ENCODE measurements around the gene SH3RF2.
"Not testable (repeated sequence)": the region's sequence is repeated elsewhere in the genome, so short reads cannot be mapped to it uniquely, and the experiment has no call there.

The SH3RF2 gene

DNA sequence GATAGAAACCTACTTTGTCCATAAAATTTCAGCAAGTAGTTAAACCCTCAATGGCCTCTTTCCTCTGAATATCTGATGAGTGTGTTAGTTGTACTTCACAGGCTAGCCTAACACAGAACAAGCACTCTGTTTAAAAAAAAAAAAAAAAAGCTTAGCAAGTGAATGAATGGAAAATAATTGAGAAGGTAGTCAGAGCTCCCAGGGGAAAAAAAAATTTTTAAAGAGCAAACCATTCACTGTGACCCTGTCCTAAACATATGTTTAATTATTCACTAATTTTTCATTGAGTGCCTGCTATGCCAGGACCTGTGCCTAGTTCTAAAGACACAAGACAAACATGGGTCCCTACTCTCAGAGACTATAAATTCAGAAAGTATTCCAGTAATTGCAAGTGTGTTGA, 69.3 kb downstream of the SH3RF2 start:
- DNase-seq (ENCODE audit: low read depth in 2 of 2): no peak

DNA sequence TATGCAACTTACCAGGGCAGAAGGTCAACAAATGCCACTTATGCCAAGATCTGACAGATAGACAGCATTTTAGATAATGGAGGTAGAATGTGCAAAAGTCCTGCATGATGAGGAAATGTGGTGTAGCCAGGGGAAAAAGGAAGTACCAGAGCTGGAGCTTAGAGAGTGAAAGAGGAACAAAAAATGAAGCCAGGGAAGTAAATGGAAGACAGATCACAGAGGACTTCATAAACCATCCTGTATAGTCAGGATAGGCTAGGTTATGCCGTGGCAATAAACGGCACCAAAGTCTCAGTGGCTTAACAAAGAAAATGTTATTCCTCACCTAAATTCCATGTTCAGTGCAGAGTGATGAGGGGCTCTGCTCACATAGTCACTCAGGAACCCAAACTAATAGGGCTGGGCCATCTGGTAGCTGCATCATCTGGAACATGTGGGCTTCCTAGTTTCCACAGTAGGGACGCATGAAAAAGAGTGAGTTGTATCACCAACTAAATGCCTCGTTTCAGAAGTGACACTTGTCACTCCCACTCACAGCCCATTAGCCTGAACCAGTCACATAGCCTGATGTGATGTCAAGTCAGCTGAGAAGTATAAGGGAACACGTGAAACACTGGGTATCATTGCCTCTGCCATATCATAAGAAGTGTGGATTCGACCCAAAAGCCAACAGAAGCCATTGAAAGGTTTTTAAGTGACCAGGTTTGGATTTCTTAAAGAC, 70.3 kb downstream of the SH3RF2 start:
- DNase-seq (ENCODE audit: low read depth in 2 of 2): no peak

- no peak for DNase-seq (ENCODE audit: low read depth in 2 of 2)
These were observed 70.9 kb downstream of the SH3RF2 start for GRCh38 chr5:146007270-146007669.

GRCh38 chr5:146007989-146008388, 71.6 kb downstream of the SH3RF2 start:
- no peak for DNase-seq (ENCODE audit: low read depth in 2 of 2)

- DNase-seq (ENCODE audit: low read depth in 2 of 2): no peak
These were observed 72.6 kb downstream of the SH3RF2 start for GRCh38 chr5:146009020-146009419.

DNA sequence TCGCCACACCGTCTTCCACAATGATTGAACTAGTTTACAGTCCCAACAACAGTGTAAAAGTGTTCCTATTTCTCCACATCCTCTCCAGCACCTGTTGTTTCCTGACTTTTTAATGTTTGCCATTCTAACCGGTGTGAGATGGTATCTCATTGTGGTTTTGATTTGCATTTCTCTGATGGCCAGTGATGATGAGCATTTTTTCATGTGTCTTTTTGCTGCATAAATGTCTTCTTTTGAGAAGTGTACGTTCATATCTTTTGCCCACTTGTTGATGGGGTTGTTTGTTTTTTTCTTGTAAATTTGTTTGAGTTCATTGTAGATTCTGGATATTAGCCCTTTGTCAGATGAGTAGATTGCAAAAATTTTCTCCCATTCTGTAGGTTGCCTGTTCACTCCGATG, 74.1 kb downstream of the SH3RF2 start:
- not testable (repeated sequence) for DNase-seq (ENCODE audit: low read depth in 2 of 2)

DNA sequence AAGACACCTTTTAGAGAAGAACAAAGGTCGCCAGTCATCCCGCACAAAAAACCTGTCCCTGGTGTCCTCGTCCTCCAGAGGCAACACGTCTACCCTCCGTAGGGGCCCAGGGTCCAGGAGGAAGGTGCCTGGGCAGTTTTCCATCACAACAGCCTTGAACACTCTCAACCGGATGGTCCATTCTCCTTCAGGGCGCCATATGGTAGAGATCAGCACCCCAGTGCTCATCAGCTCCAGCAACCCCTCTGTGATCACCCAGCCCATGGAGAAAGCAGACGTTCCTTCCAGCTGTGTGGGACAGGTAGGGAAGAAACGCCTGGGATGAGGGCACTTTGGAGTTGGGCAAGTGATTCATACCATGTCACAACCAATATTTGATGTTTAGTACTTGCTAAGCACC, 77.4 kb downstream of the SH3RF2 start:
- DNase-seq (ENCODE audit: low read depth in 2 of 2): no peak

- DNase-seq (ENCODE audit: low read depth in 2 of 2): no peak
These were observed 78.6 kb downstream of the SH3RF2 start for GRCh38 chr5:146015001-146015400.

GRCh38 chr5:146016764-146017484, 80.5 kb downstream of the SH3RF2 start:
- no peak for DNase-seq (ENCODE audit: low read depth in 2 of 2)

DNA sequence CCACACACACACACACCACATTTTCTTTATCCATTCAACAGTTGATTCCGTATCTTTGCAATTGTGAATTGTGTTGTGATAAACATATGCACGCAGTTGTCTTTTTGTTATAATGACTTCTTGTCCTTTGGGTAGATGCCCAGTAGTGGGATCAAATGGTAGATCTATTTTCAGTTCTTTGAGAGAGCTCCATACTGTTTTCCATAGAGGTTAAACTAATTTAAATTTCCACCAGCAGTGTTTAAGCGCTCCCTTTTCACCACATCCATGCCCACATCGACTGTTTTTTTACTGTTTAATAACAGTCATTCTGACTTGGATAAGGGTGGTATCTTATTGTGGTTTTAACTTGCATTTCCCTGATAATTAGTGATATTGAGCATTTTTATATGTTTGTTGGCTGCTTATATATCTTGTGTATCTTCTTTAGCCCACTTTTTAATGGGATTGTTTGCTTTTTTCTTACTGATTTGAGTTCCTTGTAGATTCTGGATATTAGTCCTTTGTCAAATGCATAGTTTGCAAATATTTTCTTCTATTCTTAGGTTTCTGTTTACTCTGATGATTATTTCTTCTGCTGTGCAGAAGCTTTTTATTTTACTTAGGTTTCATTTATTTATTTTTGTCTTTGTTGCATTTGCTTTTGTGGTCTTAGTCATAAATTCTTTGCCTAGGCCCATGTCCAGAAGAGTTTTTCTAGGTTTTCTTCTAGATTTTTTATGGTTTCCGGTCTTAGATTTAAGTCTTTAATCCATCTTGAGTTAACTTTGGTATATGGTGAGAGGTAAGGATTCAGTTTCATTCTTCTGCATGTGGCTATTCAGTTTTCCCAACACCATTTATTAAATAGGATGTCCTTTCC, 82.4 kb downstream of the SH3RF2 start:
- DNase-seq (ENCODE audit: low read depth in 2 of 2): no peak

- DNase-seq (ENCODE audit: low read depth in 2 of 2): no peak
These were observed 83.7 kb downstream of the SH3RF2 start for GRCh38 chr5:146020100-146020499.

DNA sequence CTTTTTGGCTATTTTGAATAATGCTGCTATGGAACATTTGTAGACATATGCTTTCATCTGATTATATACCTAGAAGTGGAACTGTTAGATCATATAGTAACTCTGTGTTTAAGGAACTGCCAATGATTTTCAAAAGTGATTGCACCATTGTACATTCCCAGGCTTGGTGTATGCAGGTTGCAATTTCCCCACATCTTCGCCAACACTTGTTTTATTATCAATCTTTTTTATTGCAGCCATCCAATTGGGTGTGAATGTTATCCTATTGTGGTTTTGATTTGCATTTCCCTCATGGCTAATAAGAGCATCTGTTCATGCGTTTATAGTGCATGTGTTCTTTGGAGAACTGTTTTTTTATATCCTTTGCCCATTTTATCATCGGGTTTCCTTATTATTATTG, 87.7 kb downstream of the SH3RF2 start:
- DNase-seq (ENCODE audit: low read depth in 2 of 2): no peak

GRCh38 chr5:146025114-146025680, 88.8 kb downstream of the SH3RF2 start:
- no peak for DNase-seq (ENCODE audit: low read depth in 2 of 2)

DNA sequence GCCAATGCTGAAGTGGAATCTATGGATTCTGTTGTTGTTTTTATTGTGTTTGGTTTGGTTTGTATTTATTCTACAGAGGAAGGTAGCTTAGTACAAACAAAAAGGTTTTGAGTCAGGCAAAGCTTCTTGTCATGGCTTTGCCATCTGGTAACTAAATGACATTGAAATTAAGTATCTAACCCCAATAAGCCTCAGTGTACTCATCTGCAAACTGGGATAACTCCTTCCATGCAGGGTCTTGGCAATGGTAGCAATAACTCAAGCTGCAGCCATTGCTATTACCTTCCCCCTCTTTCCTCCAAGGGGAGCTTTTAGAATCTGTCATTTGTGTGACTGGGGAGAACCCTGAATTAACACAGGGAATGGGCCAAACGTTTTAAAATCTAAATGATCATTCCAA, 89.3 kb downstream of the SH3RF2 start:
- DNase-seq (ENCODE audit: low read depth in 2 of 2): no peak

GRCh38 chr5:146026307-146027010, 90.1 kb downstream of the SH3RF2 start:
- DNase-seq (ENCODE audit: low read depth in 2 of 2): no peak

DNA sequence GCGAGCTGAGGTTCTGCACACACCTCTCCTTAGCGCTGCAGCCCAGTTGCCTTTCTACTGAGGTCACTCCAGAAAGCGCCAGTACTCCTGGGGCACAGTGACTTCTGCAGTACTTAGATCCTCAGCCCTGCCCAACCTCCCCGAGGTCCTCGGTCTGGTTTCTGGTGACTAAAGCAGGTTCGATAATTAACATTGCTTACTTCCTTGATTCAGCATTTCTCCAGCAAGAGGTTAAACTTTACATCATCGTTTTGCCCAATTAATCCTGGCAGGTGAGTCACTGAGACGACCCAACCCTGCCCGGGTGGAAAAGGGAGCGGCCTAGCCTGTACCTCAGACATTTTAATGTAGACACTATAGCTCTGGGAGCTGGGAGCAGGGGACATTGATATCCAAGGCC, 91.4 kb downstream of the SH3RF2 start:
- no peak for DNase-seq (ENCODE audit: low read depth in 2 of 2)

DNA sequence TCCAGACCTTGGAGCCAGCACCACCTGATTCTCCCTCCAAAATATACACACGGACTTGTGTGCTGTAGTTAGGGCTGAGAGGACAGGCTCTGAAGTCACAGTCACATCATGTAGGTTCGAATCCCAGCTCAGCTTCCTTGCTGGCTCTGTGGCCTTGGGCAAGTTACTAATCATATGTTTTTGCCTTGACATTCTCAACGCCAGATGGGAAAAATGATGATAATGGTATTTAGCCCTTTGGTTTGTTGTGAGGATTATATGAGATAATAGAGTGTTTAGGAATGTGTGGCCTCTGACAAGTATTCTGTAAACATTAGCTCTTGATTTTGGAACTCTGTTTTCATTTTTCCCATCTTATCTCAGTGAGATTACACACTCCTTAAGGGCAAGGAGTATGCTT, 96.5 kb downstream of the SH3RF2 start:
- DNase-seq (ENCODE audit: low read depth in 2 of 2): no peak

GRCh38 chr5:146034127-146034526, 97.7 kb downstream of the SH3RF2 start:
- no peak for DNase-seq (ENCODE audit: low read depth in 2 of 2)

DNA sequence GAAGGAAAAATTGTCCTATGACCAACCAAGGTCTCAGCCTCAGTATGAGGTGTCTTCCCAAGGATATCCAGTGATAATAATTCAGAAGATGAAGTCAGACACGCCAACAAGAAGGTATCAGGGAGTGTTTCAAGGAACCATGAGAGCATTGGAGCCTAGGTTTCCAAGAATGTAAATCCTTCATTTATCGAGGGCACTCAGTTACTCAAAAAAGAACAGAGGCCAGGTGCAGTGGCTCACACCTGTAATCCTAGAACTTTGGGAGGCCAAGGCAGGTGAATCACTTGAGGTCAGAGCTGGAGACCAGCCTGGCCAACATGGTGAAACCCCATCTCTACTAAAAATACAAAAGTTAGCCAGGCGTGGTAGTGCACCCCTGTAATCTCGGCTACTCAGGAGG, 98.2 kb downstream of the SH3RF2 start:
- DNase-seq (ENCODE audit: low read depth in 2 of 2): no peak

GRCh38 chr5:146039420-146039819, 103.0 kb downstream of the SH3RF2 start:
- no peak for DNase-seq (ENCODE audit: low read depth in 2 of 2)

DNA sequence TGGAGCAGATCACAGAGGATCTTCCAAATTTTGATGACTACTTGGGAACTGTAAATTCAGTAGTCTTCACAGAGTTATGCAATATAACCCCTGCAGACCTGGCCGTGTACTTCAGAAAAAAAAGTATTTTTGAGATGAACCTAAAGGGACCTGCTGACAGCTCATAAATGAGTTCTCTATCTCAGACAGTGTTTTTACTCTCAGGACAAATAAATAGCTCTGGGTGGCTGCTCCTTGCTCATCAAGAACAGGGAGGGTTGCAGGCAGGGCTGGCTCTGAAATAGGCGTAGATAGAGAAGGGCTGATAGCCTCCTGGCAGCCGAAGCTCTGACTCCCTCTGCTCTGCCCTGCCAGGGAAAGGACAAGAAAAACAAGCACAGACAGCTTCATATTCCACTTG, 104.1 kb downstream of the SH3RF2 start:
- no peak for DNase-seq (ENCODE audit: low read depth in 2 of 2)

All from stimulated activated CD8-positive, alpha-beta memory T cell treated with anti-CD3 and anti-CD28 coated beads, Interleukin-7, amount 100 ng/mL, for 1 hour (primary cell).